Measurements from ENCODE around the gene ADCY6.

DNA sequence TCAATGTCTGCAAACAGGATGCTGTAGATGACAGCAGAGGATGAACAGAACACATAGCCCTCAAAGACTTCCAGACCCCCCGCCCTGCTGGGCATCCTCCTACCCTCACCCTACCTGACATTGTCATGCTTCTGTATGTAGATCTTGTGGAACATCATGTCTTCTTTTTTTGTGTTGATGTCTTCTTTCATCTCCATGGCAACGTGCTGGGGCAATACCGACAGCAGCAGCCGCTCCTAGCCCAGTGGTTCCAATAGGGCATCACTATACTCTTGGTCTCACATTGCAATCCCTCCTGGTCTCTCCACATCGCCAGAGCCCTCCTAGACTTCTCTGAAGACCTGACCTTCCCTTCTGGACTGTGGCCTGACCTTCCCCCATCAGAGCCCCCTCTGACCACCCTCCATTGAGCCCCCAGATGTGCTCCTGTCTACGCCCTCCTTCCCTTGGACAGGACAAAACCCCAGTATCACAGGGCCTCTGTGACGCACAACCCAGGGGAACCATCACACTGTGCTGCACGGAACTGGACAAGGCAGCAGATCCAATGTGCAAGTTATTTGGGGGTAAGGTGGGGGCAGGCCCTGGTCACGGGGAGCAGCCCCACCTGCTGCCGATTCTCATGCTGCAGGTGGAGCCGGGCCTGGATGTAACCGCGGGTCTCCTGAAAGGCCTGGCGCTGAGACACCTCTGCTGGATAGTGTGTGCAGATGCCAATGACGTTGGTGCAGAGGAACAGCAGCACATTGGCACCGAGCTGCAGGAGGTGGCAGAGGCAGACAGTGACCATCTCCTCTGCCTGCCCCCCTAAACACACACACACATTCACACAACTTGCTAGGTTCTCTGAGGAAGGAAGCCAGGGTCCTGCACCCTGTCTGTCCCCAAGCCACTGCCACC, 11.1 kb downstream of the ADCY6 start:
- TF ChIP-seq CTCF (IDR thresholded peaks at IDR 0.05; ENCODE audit: borderline replicate concordance, extremely low read depth, low read length, poor library complexity, severe bottlenecking) = no peak
- no peak for TF ChIP-seq EZH2 (IDR thresholded peaks at IDR 0.05; ENCODE audit: borderline replicate concordance, low read depth, low read length, severe bottlenecking)

All from DND-41 (cell line).